GM19240 (cell line): Measurements from ENCODE around the gene ERICH4.
"Not testable (repeated sequence)": the region's sequence is repeated elsewhere in the genome, so short reads cannot be mapped to it uniquely, and the experiment has no call there.

Source experiments
- DNase-seq: peaks from one replicate; pipeline ENCODE4 v3.0.0; 2011; ENCODE audit warnings: low spot score; ENCODE audit not compliant: insufficient read length

The ERICH4 gene

GRCh38 chr19:41478171-41478570, 35.2 kb downstream of the ERICH4 start:
- no peak for DNase-seq

- DNase-seq, result no peak
These were observed 36.2 kb downstream of the ERICH4 start for GRCh38 chr19:41478875-41479756.

- no peak for DNase-seq
These were observed 36.8 kb downstream of the ERICH4 start for GRCh38 chr19:41479757-41480191.

GRCh38 chr19:41480336-41480735, 37.4 kb downstream of the ERICH4 start:
- no peak for DNase-seq

- no peak for DNase-seq
These were observed 41.9 kb downstream of the ERICH4 start for GRCh38 chr19:41484822-41485221.

GRCh38 chr19:41486953-41487352, 44.0 kb downstream of the ERICH4 start:
- not testable (repeated sequence) for DNase-seq

- no peak for DNase-seq
These were observed 49.9 kb downstream of the ERICH4 start for GRCh38 chr19:41492843-41493242.
